HUES64 (cell line): ENCODE measurements around the gene CACNA1C.
"Not testable (repeated sequence)": the region's sequence is repeated elsewhere in the genome, so short reads cannot be mapped to it uniquely, and the experiment has no call there.

ENCODE experiments used
- H3K27ac ChIP-seq: 2 replicates; pipeline ENCODE4 v1.7.0; 2013; ENCODE audit warnings: low read depth, low read length, inconsistent platforms
- H3K27me3 ChIP-seq: 2 replicates; pipeline ENCODE4 v1.6.1; 2013; ENCODE audit warnings: mild to moderate bottlenecking, low read length; ENCODE audit not compliant: insufficient read depth
- H3K36me3 ChIP-seq: 2 replicates; pipeline ENCODE4 v1.6.1; 2013; ENCODE audit warnings: mild to moderate bottlenecking, low read length; ENCODE audit not compliant: insufficient read depth
- H3K4me1 ChIP-seq: 2 replicates; pipeline ENCODE4 v1.6.1; 2013; ENCODE audit warnings: mild to moderate bottlenecking, low read length, moderate library complexity; ENCODE audit not compliant: insufficient read depth
- H3K4me3 ChIP-seq: 2 replicates; pipeline ENCODE4 v1.5.1; 2013; ENCODE audit warnings: mild to moderate bottlenecking, low read length, moderate library complexity
- H3K9ac ChIP-seq: 2 replicates; pipeline ENCODE4 v1.6.1; 2013; ENCODE audit warnings: mild to moderate bottlenecking, low read depth, low read length
- H3K9me3 ChIP-seq: 2 replicates; pipeline ENCODE4 v1.6.1; 2013; ENCODE audit warnings: low read depth, low read length; ENCODE audit not compliant: insufficient read depth
- whole genome bisulfite sequencing: fragments of 150-250, 120-280 bp; methylation state at CpG from one replicate; pipeline ENCODE4 v1.1.7; 2013; ENCODE audit warnings: missing lambda C conversion rate; 5-methylcytosine and 5-hydroxymethylcytosine counted together

CACNA1C gene

GRCh38 chr12:2248901-2249381 lies 196.2 kb downstream of the CACNA1C start:
- H3K27ac ChIP-seq = no peak overlapping the region
- 95% methylated on average over 8 of the region's 8 CpGs for WGBS
- no peak overlapping the region for H3K9ac ChIP-seq
- H3K4me1 ChIP-seq = peaks cover 21% of the 10 kb centered on the region
- no peaks in the 10 kb centered on the region for H3K9me3 ChIP-seq
- H3K27me3 ChIP-seq = no peaks in the 10 kb centered on the region
- no peak overlapping the region for H3K4me3 ChIP-seq
- no peaks in the 10 kb centered on the region for H3K36me3 ChIP-seq

GRCh38 chr12:2250797-2251196 lies 198.0 kb downstream of the CACNA1C start:
- Histone ChIP-seq H3K27ac (no peak overlapping the region), H3K4me3 (no peak overlapping the region), H3K9me3 (peaks cover 3% of the 10 kb centered on the region; the same call in 1 of the 2 replicates), H3K36me3 (no peaks in the 10 kb centered on the region), H3K9ac (no peak overlapping the region), H3K4me1 (peaks cover 12% of the 10 kb centered on the region), H3K27me3 (no peaks in the 10 kb centered on the region)
- WGBS = 92% methylated on average over 5 of the region's 5 CpGs

- Histone ChIP-seq H3K9ac (no peak overlapping the region), H3K27ac (no peak overlapping the region), H3K4me1 (peaks cover 12% of the 10 kb centered on the region), H3K4me3 (no peak overlapping the region), H3K36me3 (no peaks in the 10 kb centered on the region), H3K9me3 (peaks cover 4% of the 10 kb centered on the region; the same call in 1 of the 2 replicates), H3K27me3 (no peaks in the 10 kb centered on the region)
- WGBS = 86% methylated on average over 8 of the region's 8 CpGs
These were observed 198.9 kb downstream of the CACNA1C start for GRCh38 chr12:2251526-2252209.

- Histone ChIP-seq H3K4me3 (no peak overlapping the region), H3K27me3 (no peaks in the 10 kb centered on the region), H3K36me3 (no peaks in the 10 kb centered on the region), H3K4me1 (peaks cover 12% of the 10 kb centered on the region), H3K27ac (no peak overlapping the region), H3K9ac (no peak overlapping the region), H3K9me3 (peaks cover 4% of the 10 kb centered on the region; the same call in 1 of the 2 replicates)
- 86% methylated on average over 2 of the region's 2 CpGs for whole genome bisulfite sequencing
These were observed 202.5 kb downstream of the CACNA1C start for GRCh38 chr12:2255311-2255710.

- not testable (repeated sequence) for H3K36me3 ChIP-seq, H3K9ac ChIP-seq, H3K9me3 ChIP-seq, H3K4me3 ChIP-seq, H3K27me3 ChIP-seq, H3K27ac ChIP-seq
- WGBS = 92% methylated on average over 9 of the region's 9 CpGs
- H3K4me1 ChIP-seq = peaks cover 12% of the 10 kb centered on the region
These were observed 202.9 kb downstream of the CACNA1C start for GRCh38 chr12:2255731-2256130.

- no peaks in the 10 kb centered on the region for H3K27me3 ChIP-seq
- H3K9ac ChIP-seq = no peak overlapping the region
- H3K4me1 ChIP-seq = peaks cover 11% of the 10 kb centered on the region
- H3K27ac ChIP-seq = no peak overlapping the region
- H3K9me3 ChIP-seq = peaks cover 4% of the 10 kb centered on the region; the same call in 1 of the 2 replicates
- H3K4me3 ChIP-seq = no peak overlapping the region
- no peaks in the 10 kb centered on the region for H3K36me3 ChIP-seq
- WGBS = 95% methylated on average over 6 of the region's 6 CpGs
These were observed 203.7 kb downstream of the CACNA1C start for GRCh38 chr12:2256453-2256852.

GRCh38 chr12:2256915-2257314 lies 204.1 kb downstream of the CACNA1C start:
- H3K4me1 ChIP-seq = peaks cover 6% of the 10 kb centered on the region
- no peaks in the 10 kb centered on the region for H3K27me3 ChIP-seq
- peaks cover 4% of the 10 kb centered on the region; the same call in 1 of the 2 replicates for H3K9me3 ChIP-seq
- H3K9ac ChIP-seq = no peak overlapping the region
- H3K36me3 ChIP-seq = no peaks in the 10 kb centered on the region
- no peak overlapping the region for H3K27ac ChIP-seq
- no peak overlapping the region for H3K4me3 ChIP-seq
- 88% methylated on average over 7 of the region's 7 CpGs for WGBS

GRCh38 chr12:2258025-2258424 lies 205.2 kb downstream of the CACNA1C start:
- no peak overlapping the region for H3K9ac ChIP-seq
- 100% methylated on average over 2 of the region's 2 CpGs for WGBS
- H3K9me3 ChIP-seq = peaks cover 4% of the 10 kb centered on the region; the same call in 1 of the 2 replicates
- H3K36me3 ChIP-seq = no peaks in the 10 kb centered on the region
- no peak overlapping the region for H3K27ac ChIP-seq
- H3K27me3 ChIP-seq = no peaks in the 10 kb centered on the region
- no peak overlapping the region for H3K4me3 ChIP-seq
- H3K4me1 ChIP-seq = no peaks in the 10 kb centered on the region

- Histone ChIP-seq H3K9me3 (peaks cover 4% of the 10 kb centered on the region; the same call in 1 of the 2 replicates), H3K27ac (no peak overlapping the region), H3K4me1 (no peaks in the 10 kb centered on the region), H3K36me3 (no peaks in the 10 kb centered on the region), H3K27me3 (no peaks in the 10 kb centered on the region), H3K4me3 (no peak overlapping the region), H3K9ac (no peak overlapping the region)
- WGBS = 66% methylated on average over 4 of the region's 4 CpGs
These were observed 206.6 kb downstream of the CACNA1C start for GRCh38 chr12:2259369-2259768.

GRCh38 chr12:2260441-2260840 lies 207.7 kb downstream of the CACNA1C start:
- no peak overlapping the region for H3K27ac ChIP-seq
- WGBS = 95% methylated on average over 3 of the region's 3 CpGs
- H3K9ac ChIP-seq = no peak overlapping the region
- H3K27me3 ChIP-seq = no peaks in the 10 kb centered on the region
- H3K9me3 ChIP-seq = peaks cover 4% of the 10 kb centered on the region; the same call in 1 of the 2 replicates
- no peak overlapping the region for H3K4me3 ChIP-seq
- H3K36me3 ChIP-seq = no peaks in the 10 kb centered on the region
- no peaks in the 10 kb centered on the region for H3K4me1 ChIP-seq

- Histone ChIP-seq H3K27me3 (no peaks in the 10 kb centered on the region), H3K4me1 (no peaks in the 10 kb centered on the region), H3K9me3 (no peaks in the 10 kb centered on the region), H3K4me3 (no peak overlapping the region), H3K9ac (no peak overlapping the region), H3K36me3 (no peaks in the 10 kb centered on the region), H3K27ac (no peak overlapping the region)
- 90% methylated on average over 1 of the region's 1 CpG for WGBS
These were observed 208.9 kb downstream of the CACNA1C start for GRCh38 chr12:2261708-2262107.
